Measurements from ENCODE around the gene DAAM1. TPM values are rescaled to one million over a fixed set of nuclear protein-coding genes. Genes with fewer than 3 reads are reported as not detected.

Gene DAAM1
- polyA plus RNA-seq, 1 experiment = 4.7 TPM

DNA sequence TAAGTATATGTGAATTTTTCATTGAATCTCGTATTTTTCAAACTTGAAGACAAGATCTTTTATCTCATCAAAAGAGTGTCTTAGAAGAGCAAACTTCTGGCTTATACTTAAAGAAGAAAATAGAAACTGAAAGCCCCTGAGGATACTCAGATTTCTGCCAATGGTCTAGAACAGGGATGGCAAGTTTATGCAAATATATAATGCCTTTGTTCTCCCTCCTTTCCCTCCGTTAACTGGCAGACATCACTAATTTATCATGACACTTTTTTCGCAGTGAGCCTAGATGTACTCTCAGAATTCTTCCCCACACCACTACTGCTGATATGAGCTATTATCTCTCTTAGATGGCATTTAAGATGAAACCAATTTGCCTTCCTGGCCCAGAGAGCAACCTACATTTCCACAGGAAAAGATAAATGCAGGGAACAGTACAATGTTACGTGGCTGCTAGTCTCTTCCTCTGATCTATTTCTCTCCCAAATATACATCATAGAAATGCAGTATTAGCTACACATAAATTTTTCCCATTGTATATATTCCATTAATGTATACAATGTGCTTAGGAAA is 40.0 kb upstream of the DAAM1 start:
- no peaks in the 10 kb centered on the region for H3K36me3 ChIP-seq (ENCODE audit: control insufficient read depth, insufficient read depth, low read length)
- DNase-seq (ENCODE audit: low read depth) = no peak
- H3K4me3 ChIP-seq (ENCODE audit: low read depth, low read length) = no peak overlapping the region
- no peaks in the 10 kb centered on the region; the same call in 1 of the 2 replicates for H3K27me3 ChIP-seq (ENCODE audit: control insufficient read depth, insufficient read depth, low read length)
- ChIA-PET CTCF (interaction anchor here (1.2 kb wide), 1 partner anchor 9 kb away, joined by 3 read pairs; no protein-coding TSS in a partner anchor), POLR2A (no interaction called here)
- no peak for TF ChIP-seq CTCF (IDR thresholded peaks at IDR 0.05; ENCODE audit: insufficient read depth, low read depth, low read length)

DNA sequence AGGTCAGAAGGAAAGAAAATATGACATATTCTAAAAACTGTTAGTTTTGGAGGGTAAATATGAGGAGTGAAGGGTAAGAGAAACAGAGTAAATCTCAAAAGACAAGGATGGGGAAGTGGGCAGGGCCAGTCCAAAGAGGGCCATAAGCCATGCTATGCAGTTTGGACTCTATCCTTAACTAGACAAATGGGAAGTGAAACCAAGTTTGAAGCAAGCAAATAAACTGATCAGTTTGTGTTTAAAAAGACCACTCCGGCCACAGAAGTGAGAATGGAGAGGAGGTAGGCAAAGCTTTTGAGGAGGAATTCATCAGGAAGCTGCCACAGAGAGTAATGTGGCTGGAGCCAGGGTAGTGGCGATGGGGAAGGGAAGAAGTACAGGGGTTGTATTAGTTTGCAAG is 37.5 kb upstream of the DAAM1 start:
- TF ChIP-seq CTCF (IDR thresholded peaks at IDR 0.05; ENCODE audit: insufficient read depth, low read depth, low read length) = no peak
- CTCF ChIA-PET = interaction anchor here (1.0 to 1.2 kb wide), 3 partner anchors 10 to 190 kb away, joined by 3 to 4 read pairs (median 3); no protein-coding TSS in a partner anchor

DNA sequence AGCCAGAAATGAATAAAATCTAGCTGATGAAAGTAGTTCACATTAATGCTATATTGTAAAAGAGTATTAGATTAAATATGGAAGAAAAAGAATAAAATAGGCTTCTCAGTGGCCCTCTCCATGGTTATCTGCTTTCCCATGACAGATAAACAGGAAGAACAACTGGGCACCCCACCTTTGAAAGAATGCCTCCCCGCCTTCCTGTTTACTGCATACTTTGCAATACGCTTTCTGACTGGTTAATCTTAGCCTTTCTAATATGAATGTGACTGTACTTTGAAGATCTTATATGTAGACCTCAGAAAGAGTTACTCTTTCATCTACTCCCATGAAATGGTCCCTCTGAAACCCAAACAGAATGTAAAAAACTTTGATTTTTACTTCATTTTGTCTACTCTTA is 34.1 kb upstream of the DAAM1 start:
- H3K27me3 ChIP-seq (ENCODE audit: control insufficient read depth, insufficient read depth, low read length) = peaks cover 5% of the 10 kb centered on the region
- no peak overlapping the region for H3K4me3 ChIP-seq (ENCODE audit: low read depth, low read length)
- CTCF ChIA-PET = interaction anchor here (1.5 kb wide), 1 partner anchor 10 kb away, joined by 3 read pairs; no protein-coding TSS in a partner anchor
- no peaks in the 10 kb centered on the region for H3K36me3 ChIP-seq (ENCODE audit: control insufficient read depth, insufficient read depth, low read length)
- no peak for TF ChIP-seq CTCF (IDR thresholded peaks at IDR 0.05; ENCODE audit: insufficient read depth, low read depth, low read length)
- POLR2A ChIA-PET = no interaction called here
- DNase-seq (ENCODE audit: low read depth) = no peak

More for the DNA sequence above, 37.5 kb upstream of the DAAM1 start:
- POLR2A ChIA-PET = no interaction called here
- Histone ChIP-seq H3K27me3 (ENCODE audit: control insufficient read depth, insufficient read depth, low read length) (no peaks in the 10 kb centered on the region; the same call in 1 of the 2 replicates), H3K36me3 (ENCODE audit: control insufficient read depth, insufficient read depth, low read length) (no peaks in the 10 kb centered on the region), H3K4me3 (ENCODE audit: low read depth, low read length) (no peak overlapping the region)
- DNase-seq (ENCODE audit: low read depth) = no peak

DNA sequence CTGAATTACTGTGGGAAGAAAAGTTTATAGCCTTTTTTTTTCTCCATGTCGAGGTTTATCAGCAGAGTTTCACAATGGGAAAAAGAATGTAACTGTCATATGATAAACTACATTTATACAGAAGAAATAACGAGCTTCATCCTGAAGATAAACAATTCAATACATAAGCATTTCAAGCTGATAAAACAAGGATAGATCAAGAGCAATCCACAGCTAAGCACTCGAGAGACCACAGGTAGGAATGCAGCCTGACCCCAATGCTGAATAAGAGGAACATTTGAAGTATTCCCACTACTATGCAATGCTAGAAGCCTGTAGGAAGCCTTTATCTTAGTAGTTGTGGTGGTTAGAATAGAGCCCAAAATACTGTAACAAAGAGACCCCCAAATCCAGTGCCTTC is 32.6 kb upstream of the DAAM1 start:
- CTCF ChIA-PET = interaction anchor here (1.5 kb wide), 1 partner anchor 9 kb away, joined by 3 read pairs; no protein-coding TSS in a partner anchor

GRCh38 chr14:59159169-59159568 is 29.3 kb upstream of the DAAM1 start:
- TF ChIP-seq CTCF (IDR thresholded peaks at IDR 0.05; ENCODE audit: insufficient read depth, low read depth, low read length) = no peak
- Histone ChIP-seq H3K4me3 (ENCODE audit: low read depth, low read length) (no peak overlapping the region), H3K36me3 (ENCODE audit: control insufficient read depth, insufficient read depth, low read length) (no peaks in the 10 kb centered on the region), H3K27me3 (ENCODE audit: control insufficient read depth, insufficient read depth, low read length) (peaks cover 9% of the 10 kb centered on the region)
- no peak for DNase-seq (ENCODE audit: low read depth)
- ChIA-PET POLR2A (no interaction called here), CTCF (no interaction called here)

More for the DNA sequence above, 32.6 kb upstream of the DAAM1 start:
- POLR2A ChIA-PET = interaction anchor here (0.7 kb wide), 2 partner anchors 206 to 544 kb away, joined by 4 to 5 read pairs; no protein-coding TSS in a partner anchor
- Histone ChIP-seq H3K4me3 (ENCODE audit: low read depth, low read length) (no peak overlapping the region), H3K36me3 (ENCODE audit: control insufficient read depth, insufficient read depth, low read length) (no peaks in the 10 kb centered on the region), H3K27me3 (ENCODE audit: control insufficient read depth, insufficient read depth, low read length) (peaks cover 5% of the 10 kb centered on the region)
- no peak for DNase-seq (ENCODE audit: low read depth)
- no peak for TF ChIP-seq CTCF (IDR thresholded peaks at IDR 0.05; ENCODE audit: insufficient read depth, low read depth, low read length)

Measured in BJ (cell line).